ENCODE measurements around the gene MEIS1. TPM values are rescaled to one million over a fixed set of nuclear protein-coding genes. Genes with fewer than 3 reads are reported as not detected.

The MEIS1 gene
- total RNA-seq, 4 donors from 2014 or later: 114 to 305 (median 181) TPM

GRCh38 chr2:66498289-66498975, 63.5 kb downstream of the MEIS1 start:
- TF ChIP-seq POLR2A (IDR thresholded peaks at IDR 0.05): no peak
- TF ChIP-seq POLR2AphosphoS5 (IDR thresholded peaks at IDR 0.05): no peak
- TF ChIP-seq CTCF (IDR thresholded peaks at IDR 0.05): no peak
- no peak for TF ChIP-seq EP300 (IDR thresholded peaks at IDR 0.05)
- ATAC-seq: no peak
- Histone ChIP-seq H3K9me3 (no peaks in the 10 kb centered on the region), H3K27me3 (no peaks in the 10 kb centered on the region), H3K27ac (peak overlapping the region in 2 of 4 donors; percentile 48 to 65), H3K36me3 (no peaks in the 10 kb centered on the region), H3K4me3 (no peak overlapping the region), H3K4me1 (peaks cover 21 to 100% (median 30%) of the 10 kb centered on the region in 3 donors)
- WGBS, 2 donors (ENCODE audit: low coverage in 1 of 2): 28 to 40% methylated on average over 1 to 2 of the region's 5 CpGs

DNA sequence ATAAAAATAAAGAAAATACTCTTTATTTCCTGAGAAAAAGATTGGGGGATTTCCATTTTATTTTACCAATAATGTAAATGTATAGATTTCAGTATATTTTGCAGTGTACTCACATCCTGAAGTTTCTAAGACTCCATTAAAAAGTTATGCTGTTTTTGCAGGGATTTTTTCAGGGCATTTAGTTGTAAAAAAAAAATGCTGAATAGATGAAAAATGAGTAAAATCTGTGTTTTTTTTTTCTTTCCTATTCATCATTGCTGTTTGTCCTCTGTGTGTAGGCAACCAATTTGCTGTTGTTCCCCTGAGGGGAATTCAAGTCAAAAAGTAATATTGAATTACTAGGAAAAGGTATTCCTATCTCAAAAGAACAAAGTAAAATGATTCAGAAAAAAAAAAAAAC, 66.3 kb downstream of the MEIS1 start:
- peak overlapping the region in 1 of 4 donors; percentile 11 for H3K27ac ChIP-seq
- H3K4me3 ChIP-seq: no peak overlapping the region
- no peaks in the 10 kb centered on the region for H3K9me3 ChIP-seq
- no peaks in the 10 kb centered on the region for H3K27me3 ChIP-seq
- no peak for TF ChIP-seq EP300 (IDR thresholded peaks at IDR 0.05)
- TF ChIP-seq CTCF (IDR thresholded peaks at IDR 0.05): no peak
- TF ChIP-seq POLR2AphosphoS5 (IDR thresholded peaks at IDR 0.05): no peak
- TF ChIP-seq POLR2A (IDR thresholded peaks at IDR 0.05): no peak
- ATAC-seq: no peak
- peaks cover 0 to 7% of the 10 kb centered on the region in 2 donors for H3K36me3 ChIP-seq
- H3K4me1 ChIP-seq: peaks cover 3 to 98% (median 17%) of the 10 kb centered on the region in 3 donors

- H3K36me3 ChIP-seq: peaks cover 0 to 7% of the 10 kb centered on the region in 2 donors
- peaks cover 26 to 96% (median 29%) of the 10 kb centered on the region in 3 donors for H3K4me1 ChIP-seq
- no peaks in the 10 kb centered on the region for H3K9me3 ChIP-seq
- 33 to 42% methylated on average over 4 to 5 of the region's 5 CpGs for WGBS, 2 donors (ENCODE audit: low coverage in 1 of 2)
- no peak for ATAC-seq
- H3K4me3 ChIP-seq: no peak overlapping the region
- no peaks in the 10 kb centered on the region for H3K27me3 ChIP-seq
- TF ChIP-seq POLR2A (IDR thresholded peaks at IDR 0.05) (no peak), POLR2AphosphoS5 (IDR thresholded peaks at IDR 0.05) (peak; percentile 12)
- peak overlapping the region in 3 of 4 donors; percentile 44 to 75 (median 66) for H3K27ac ChIP-seq
Observed at GRCh38 chr2:66506265-66506664, 71.3 kb downstream of the MEIS1 start.

- 9 to 52% methylated on average over 12 to 13 of the region's 13 CpGs for WGBS, 2 donors (ENCODE audit: low coverage in 1 of 2)
- Histone ChIP-seq H3K27ac (peak overlapping the region; percentile 4 to 75 (median 55)), H3K36me3 (peaks cover 0 to 12% of the 10 kb centered on the region in 2 donors), H3K27me3 (no peaks in the 10 kb centered on the region), H3K4me1 (peaks cover 26 to 96% (median 29%) of the 10 kb centered on the region in 3 donors), H3K9me3 (no peaks in the 10 kb centered on the region), H3K4me3 (peak overlapping the region in 1 of 2 donors; percentile 26)
- no peak for ATAC-seq
- TF ChIP-seq EP300 (IDR thresholded peaks at IDR 0.05) (no peak), POLR2A (IDR thresholded peaks at IDR 0.05) (no peak), POLR2AphosphoS5 (IDR thresholded peaks at IDR 0.05) (no peak), CTCF (IDR thresholded peaks at IDR 0.05) (no peak)
Observed at GRCh38 chr2:66507673-66508201, 72.8 kb downstream of the MEIS1 start.

- Histone ChIP-seq H3K4me3 (peak overlapping the region in 1 of 2 donors; percentile 16), H3K27me3 (no peaks in the 10 kb centered on the region), H3K4me1 (peaks cover 26 to 97% (median 29%) of the 10 kb centered on the region in 3 donors), H3K27ac (peak overlapping the region in 3 of 4 donors; percentile 45 to 75 (median 66)), H3K9me3 (no peaks in the 10 kb centered on the region), H3K36me3 (peaks cover 0 to 13% of the 10 kb centered on the region in 2 donors)
- 21 to 23% methylated on average over 11 to 17 of the region's 17 CpGs for WGBS, 2 donors (ENCODE audit: low coverage in 1 of 2)
- TF ChIP-seq POLR2AphosphoS5 (IDR thresholded peaks at IDR 0.05): peak; percentile 12
- no peak for TF ChIP-seq CTCF (IDR thresholded peaks at IDR 0.05)
- no peak for TF ChIP-seq EP300 (IDR thresholded peaks at IDR 0.05)
- no peak for TF ChIP-seq POLR2A (IDR thresholded peaks at IDR 0.05)
- ATAC-seq: no peak
Observed at GRCh38 chr2:66508484-66509071, 73.7 kb downstream of the MEIS1 start.

Measured in gastroesophageal sphincter (tissue), 4 donors.